DMS 273 treated with DMSO at 0.1 percent for 48 hours (cell line): Measurements from ENCODE around the gene VPS37D.
"Not testable (repeated sequence)": the region's sequence is repeated elsewhere in the genome, so short reads cannot be mapped to it uniquely, and the experiment has no call there.

Experiments
- DNase-seq: peaks from one replicate; lab custom pipeline; 2025; lab: John Stamatoyannopoulos, UW

Gene VPS37D

GRCh38 chr7:73667344-73668102 is at the start of gene VPS37D:
Gene VPS37D, plus strand, starts transcription at chr7:73667831. Its CDS starts 128 bp downstream, at chr7:73667959.
- peak; percentile 82 for DNase-seq

- peak; percentile 77 for DNase-seq
These were observed 49.1 kb upstream of the VPS37D start for GRCh38 chr7:73618538-73618937.

- not testable (repeated sequence) for DNase-seq
These were observed 48.2 kb upstream of the VPS37D start for GRCh38 chr7:73619394-73619793.

- no peak for DNase-seq
These were observed 46.2 kb upstream of the VPS37D start for GRCh38 chr7:73621168-73622063.

GRCh38 chr7:73622527-73622908 is 45.1 kb upstream of the VPS37D start:
- DNase-seq, result no peak

- peak; percentile 59 for DNase-seq
These were observed 44.5 kb upstream of the VPS37D start for GRCh38 chr7:73622909-73623797.

- peak; percentile 46 for DNase-seq
These were observed 43.6 kb upstream of the VPS37D start, which contains the start of gene MLXIPL for GRCh38 chr7:73623798-73624668. Gene MLXIPL, minus strand, starts transcription at chr7:73624522. Its CDS starts 30 bp downstream, at chr7:73624492.

GRCh38 chr7:73624669-73625001 is 43.0 kb upstream of the VPS37D start:
- no peak for DNase-seq

GRCh38 chr7:73625276-73625675 is 42.4 kb upstream of the VPS37D start:
- DNase-seq, result no peak

GRCh38 chr7:73626814-73627213 is 40.8 kb upstream of the VPS37D start:
- peak; percentile 73 for DNase-seq

GRCh38 chr7:73628504-73628903 is 39.1 kb upstream of the VPS37D start:
- DNase-seq, result no peak

GRCh38 chr7:73631558-73631957 is 36.1 kb upstream of the VPS37D start:
- DNase-seq, result no peak

- DNase-seq, result no peak
These were observed 34.3 kb upstream of the VPS37D start for GRCh38 chr7:73633323-73633722.

GRCh38 chr7:73633844-73634243 is 33.8 kb upstream of the VPS37D start:
- no peak for DNase-seq

- DNase-seq, result no peak
These were observed 32.0 kb upstream of the VPS37D start for GRCh38 chr7:73635428-73636200.

- DNase-seq, result no peak
These were observed 28.7 kb upstream of the VPS37D start for GRCh38 chr7:73638911-73639310.

GRCh38 chr7:73642834-73643233 is 24.8 kb upstream of the VPS37D start:
- no peak for DNase-seq

GRCh38 chr7:73644688-73645286 is 22.8 kb upstream of the VPS37D start:
- no peak for DNase-seq

GRCh38 chr7:73645643-73646174 is 21.9 kb upstream of the VPS37D start:
- no peak for DNase-seq
